NCI-H1105 (cell line): ENCODE results near the gene SPDEF.

Experiments used
- DNase-seq: peaks from one replicate; lab custom pipeline; 2025; lab: John Stamatoyannopoulos, UW

SPDEF gene

DNA sequence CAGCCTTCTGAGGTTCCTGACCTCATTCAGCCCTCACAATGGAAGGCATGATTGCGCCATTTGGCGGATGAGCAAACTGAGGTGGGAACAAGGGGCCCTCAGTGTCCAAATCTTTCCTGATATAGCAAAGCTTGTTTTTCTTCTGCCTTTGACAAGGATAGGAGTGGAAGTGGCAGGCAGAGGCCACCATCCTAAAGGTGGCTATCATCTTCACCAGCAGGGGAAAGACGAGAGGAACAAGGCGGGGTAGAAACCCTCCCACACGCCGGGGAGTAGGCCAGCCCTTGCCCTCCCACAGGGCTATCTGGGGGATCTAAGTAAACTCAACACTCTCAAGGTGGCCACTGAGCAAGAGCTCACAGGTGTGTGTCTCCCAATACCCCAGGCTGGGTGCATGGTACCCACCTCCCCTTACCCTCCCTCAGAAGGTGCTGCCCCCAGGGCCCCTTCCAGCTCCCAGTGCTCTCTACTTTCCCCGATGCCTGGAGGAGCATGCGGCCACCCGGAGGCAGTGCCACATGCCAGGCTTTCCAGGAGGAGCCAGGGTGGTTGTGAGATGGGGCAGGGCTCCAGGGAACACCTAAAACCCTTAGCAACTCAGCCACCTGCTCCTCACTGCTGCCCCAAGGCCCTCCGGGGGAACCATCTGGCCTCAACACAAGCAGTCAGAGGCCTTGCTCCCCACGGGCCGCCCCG is 11.2 kb downstream of the SPDEF start:
- DNase-seq, result no peak

DNA sequence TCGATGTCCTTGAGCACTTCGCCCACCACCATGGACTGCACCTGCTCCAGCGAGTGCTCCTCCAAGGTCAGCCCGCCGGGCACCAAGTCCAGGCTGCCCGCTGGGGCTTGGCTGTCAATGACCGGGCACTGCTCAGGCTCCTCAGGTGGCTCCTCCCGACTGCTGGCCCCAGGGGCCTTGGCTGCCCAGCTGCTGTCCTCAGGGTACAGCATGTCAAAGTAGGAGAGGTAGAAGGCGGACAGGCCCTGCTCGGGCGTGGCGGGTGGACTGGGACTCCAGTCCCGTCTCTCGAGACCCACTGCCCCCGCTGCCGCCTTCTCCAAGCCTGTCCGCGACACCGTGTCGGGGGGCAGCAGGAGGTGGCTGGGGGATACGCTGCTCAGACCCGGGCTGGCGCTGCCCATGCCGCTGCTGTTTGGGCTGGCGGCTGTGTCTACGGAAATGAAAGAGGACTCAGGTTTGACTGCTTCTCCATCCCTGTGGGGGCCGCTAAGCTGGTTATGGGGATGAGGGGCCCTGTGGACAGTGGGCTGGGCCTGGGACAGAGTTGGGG is 12.0 kb downstream of the SPDEF start:
- no peak for DNase-seq

GRCh38 chr6:34543421-34543820 is 12.7 kb downstream of the SPDEF start:
- no peak for DNase-seq

DNA sequence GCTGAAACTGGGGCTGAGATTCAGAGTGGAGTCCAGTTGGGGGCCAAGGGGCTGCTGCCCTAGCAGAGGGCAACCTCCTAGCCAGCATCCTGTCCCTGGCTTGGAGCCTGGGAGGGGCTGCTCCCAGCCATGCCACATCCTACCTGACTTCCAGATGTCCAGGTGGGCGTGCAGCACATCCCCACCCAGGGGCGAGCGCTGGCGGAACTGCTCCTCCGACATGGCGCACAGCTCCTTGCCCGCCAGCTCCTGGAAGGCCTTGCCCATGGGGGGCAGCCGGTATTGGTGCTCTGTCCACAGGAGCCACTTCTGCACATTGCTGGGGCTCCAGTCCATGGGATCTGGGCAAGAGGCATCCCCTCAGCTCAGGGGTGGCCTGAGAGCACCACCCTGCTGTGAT is 15.3 kb downstream of the SPDEF start:
- DNase-seq, result no peak

DNA sequence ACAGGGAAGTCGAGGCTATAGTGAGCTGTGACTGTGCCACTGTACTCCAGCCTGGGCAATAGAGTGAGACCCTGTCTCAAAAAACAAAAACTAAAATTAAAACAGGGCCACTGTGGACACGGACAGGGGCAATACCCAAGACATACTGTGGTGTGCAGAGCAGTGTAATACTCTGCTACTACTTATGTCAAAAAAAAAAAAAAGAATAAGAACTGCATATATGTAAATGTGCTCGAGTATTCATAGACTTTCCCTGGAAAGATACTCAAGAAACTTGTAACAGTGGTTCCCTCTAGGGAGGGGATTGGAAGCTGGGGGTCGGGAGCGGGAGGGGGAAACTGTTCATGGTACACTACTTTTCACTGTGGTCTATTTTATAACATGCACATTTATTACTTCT is 15.9 kb downstream of the SPDEF start:
- DNase-seq, result no peak

DNA sequence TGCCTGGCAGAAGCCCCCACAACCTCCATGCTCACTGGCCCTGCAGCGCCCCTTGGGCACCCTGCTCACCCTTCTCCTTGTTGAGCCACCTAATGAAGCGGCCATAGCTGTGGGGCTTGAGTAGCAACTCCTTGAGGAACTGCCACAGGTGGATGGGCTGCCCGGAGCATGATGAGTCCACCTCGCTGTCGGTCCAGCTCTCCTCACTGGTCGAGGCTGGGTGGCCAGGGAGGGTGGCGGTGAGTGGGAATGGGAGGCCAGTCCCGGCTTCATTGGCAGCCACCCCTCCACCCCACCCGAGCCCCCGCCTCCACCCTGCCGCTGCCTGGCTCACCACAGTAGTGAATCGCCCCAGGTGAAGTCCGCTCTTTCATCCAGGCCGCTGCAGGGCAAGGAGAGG is 16.9 kb downstream of the SPDEF start:
- DNase-seq, result no peak

- no peak for DNase-seq
Observed at GRCh38 chr6:34538581-34538980, 17.5 kb downstream of the SPDEF start.

- no peak for DNase-seq
Observed at GRCh38 chr6:34537922-34538550, 18.1 kb downstream of the SPDEF start.

- DNase-seq, result no peak
Observed at GRCh38 chr6:34536959-34537848, 18.9 kb downstream of the SPDEF start.

DNA sequence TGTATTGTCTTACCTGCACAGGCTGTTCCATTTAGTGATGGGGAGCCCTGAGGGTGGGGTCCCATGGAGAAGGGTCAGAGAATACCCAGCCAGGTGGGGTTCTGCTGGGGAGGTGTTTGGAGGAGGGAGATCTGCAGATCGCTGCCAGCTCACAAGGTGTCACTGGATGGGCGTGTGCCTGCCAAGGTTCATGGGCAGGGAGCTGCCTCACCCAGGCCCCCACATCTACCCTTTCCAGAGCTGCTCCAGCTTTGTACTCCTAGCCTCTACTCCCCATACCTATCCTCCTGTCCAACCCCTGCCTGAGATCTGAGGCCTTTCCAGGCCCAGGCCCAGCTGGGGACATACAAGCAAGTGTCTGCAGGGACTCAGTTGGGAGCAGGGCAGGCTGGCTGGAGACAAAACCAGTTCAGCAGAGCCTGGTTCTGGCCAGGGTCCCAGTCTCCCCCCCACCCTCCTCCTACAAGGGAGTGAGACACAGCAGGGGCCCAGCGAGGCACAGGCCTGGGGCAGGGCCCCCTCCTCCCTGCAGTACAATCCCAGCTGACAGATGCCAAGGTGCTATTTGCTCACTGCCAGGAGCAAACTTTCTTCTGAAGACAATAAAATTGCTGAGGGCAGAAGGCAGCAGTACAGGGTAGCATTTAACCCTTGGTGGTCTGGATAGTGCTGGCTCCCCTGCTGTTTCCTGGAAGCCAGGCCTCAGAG is 19.7 kb downstream of the SPDEF start:
- DNase-seq, result no peak

DNA sequence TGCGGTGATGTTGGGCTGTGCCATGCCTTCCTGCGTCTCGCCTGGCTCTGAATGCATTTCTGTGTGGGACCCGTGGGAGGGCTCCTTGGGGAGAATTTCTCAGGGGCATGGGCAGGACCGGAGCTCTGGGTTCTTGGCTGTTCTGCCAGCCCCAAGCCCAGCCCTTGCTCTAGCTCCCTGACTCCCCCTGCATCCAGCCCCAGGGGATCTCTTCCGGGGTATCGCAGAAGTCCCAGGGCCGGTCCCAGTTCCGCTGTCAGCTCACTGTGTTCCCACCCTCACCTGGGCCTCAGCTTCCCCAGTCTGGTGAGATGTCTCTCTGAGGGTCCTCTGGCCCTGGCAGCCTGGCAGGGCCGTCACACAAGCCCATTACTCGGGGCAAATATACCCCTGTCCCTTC is 20.5 kb downstream of the SPDEF start:
- no peak for DNase-seq

DNA sequence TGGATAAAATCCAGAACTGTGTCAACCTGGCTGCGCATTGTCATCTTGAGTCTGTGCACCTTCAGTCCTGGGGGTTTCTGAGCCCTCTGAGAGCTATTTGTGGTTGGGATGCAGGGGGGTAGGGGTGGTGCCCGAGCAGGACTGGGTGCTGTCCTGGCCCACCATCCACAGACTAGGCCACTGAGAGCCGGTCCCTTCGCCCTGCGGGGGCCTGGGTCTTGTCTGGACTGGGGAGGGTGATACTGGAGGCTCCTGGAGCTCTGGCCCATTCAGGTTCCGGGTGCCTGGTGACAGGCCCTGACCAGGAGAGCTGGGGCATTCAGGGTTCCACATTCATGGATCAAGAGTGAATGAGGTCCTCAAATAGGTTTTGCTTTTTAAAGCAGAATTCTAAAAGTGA is 20.9 kb downstream of the SPDEF start:
- DNase-seq, result no peak

- no peak for DNase-seq
Observed at GRCh38 chr6:34534656-34535055, 21.5 kb downstream of the SPDEF start.

- no peak for DNase-seq
Observed at GRCh38 chr6:34534146-34534545, 22.0 kb downstream of the SPDEF start.

- DNase-seq, result no peak
Observed at GRCh38 chr6:34532230-34532629, 23.9 kb downstream of the SPDEF start.

DNA sequence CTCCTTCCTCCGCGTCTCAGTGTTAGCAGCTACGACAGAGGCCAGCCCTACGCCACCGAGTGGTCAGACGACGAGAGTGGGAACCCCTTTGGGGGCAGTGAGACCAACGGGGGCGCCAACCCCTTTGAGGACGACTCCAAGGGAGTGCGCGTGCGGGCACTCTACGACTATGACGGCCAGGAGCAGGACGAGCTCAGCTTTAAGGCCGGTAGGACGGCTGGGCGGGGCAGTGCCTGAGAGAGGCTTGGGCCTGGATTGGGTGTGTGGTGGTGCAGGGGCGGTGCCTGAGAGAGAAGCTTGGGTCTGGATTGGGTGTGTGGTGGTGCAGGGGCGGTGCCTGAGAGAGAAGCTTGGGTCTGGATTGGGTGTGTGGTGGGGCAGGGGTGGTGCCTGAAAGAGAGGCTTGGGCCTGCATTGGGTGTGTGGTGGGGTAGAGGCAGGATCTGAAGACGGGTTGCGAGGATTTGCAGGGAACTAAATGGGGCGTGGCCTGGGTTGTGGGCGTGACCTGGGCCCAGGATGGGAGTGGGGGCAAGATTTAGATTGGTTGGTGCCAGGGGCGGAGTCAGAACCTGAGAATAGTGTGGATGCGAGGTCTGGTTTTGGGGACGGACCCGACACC is 24.4 kb downstream of the SPDEF start:
- no peak for DNase-seq

- no peak for DNase-seq
Observed at GRCh38 chr6:34530753-34531365, 25.3 kb downstream of the SPDEF start.

GRCh38 chr6:34529665-34530327 is 26.3 kb downstream of the SPDEF start:
- peak; percentile 31 for DNase-seq

DNA sequence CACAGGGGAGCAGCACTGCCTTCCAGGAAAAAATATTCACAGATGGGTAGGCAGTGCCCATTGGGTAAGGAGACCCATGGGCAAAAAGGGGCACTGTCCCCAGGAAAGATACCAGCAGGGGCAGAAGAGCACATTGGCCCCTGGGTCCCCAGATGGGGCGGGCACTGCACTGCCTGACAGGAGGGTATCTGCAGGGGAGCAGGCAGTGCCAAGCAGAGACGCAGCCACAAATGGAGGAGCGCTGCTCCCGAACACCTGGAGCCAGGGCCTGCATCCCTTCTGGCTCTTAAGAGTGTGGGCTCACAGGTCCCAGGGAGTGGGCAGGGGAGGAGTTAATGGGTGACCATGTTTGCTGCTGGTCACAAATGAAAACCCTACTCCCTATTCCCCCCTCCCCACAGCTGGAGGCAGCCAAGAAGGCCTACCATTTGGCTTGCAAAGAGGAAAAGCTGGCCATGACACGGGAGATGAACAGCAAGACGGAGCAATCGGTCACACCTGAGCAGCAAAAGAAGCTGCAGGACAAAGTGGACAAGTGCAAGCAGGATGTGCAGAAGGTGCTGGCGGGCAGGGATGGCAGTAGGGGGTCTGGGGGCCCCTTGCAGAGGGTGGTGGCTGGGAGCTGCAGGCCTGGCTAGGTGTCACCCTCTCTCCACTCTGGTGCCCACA is 27.0 kb downstream of the SPDEF start:
- no peak for DNase-seq
